ENCODE data around the gene PTGFRN. TPM values are rescaled to one million over a fixed set of nuclear protein-coding genes. Genes with fewer than 3 reads are reported as not detected.

Gene PTGFRN
- total and polyA plus RNA-seq, 2 experiments from 2014 or later = 17.4 to 32.7 TPM

GRCh38 chr1:116902027-116902426 lies 7.7 kb upstream of the PTGFRN start:
- no peaks in the 10 kb centered on the region for H3K36me3 ChIP-seq (ENCODE audit: insufficient read depth)
- H3K4me3 ChIP-seq = no peak overlapping the region
- peaks cover 8% of the 10 kb centered on the region for H3K4me1 Mint-ChIP-seq
- 0 out of 2 replicates have a peak, but pooled peaks cover 6% of the 10 kb centered on the region for H3K4me1 ChIP-seq (ENCODE audit: insufficient read depth)
- H3K36me3 Mint-ChIP-seq (ENCODE audit: low read depth) = 0 out of 3 replicates have a peak, but pooled peaks cover 3% of the 10 kb centered on the region
- no peaks in the 10 kb centered on the region for H3K79me2 ChIP-seq (replicated peaks; ENCODE audit: insufficient read depth)
- no peaks in the 10 kb centered on the region for H3K27me3 ChIP-seq (ENCODE audit: insufficient read depth)
- H2AFZ ChIP-seq = peak overlapping the region; percentile 84
- H4K20me1 ChIP-seq (replicated peaks; ENCODE audit: insufficient read depth) = no peaks in the 10 kb centered on the region
- no peak for TF ChIP-seq ZNF114 (CRISPR knock-in tag; IDR thresholded peaks at IDR 0.05)
- no peak for TF ChIP-seq ZNF462 (CRISPR knock-in tag; IDR thresholded peaks at IDR 0.05)
- H3K4me2 ChIP-seq = no peak overlapping the region
- no peak overlapping the region for H3K4me3 Mint-ChIP-seq
- H3K27me3 Mint-ChIP-seq (ENCODE audit: insufficient read depth, low read depth, poor library complexity) = no peaks in the 10 kb centered on the region
- H3K9me2 ChIP-seq (ENCODE audit: insufficient read depth) = peaks cover 4% of the 10 kb centered on the region; the same call in 1 of the 2 replicates
- ATAC-seq (no peak; the same call in 1 of the 3 replicates), DNase-seq (ENCODE audit: low spot score) (no peak)
- H3K27ac Mint-ChIP-seq = no peak overlapping the region
- peaks cover 6% of the 10 kb centered on the region; the same call in 1 of the 3 replicates for H3K9me3 Mint-ChIP-seq
- no peaks in the 10 kb centered on the region for H3F3A ChIP-seq (replicated peaks; ENCODE audit: low read depth)
- no peak overlapping the region for H3K27ac ChIP-seq (ENCODE audit: low read depth)

GRCh38 chr1:116902723-116903383 lies 6.9 kb upstream of the PTGFRN start:
- H3K4me2 ChIP-seq = no peak overlapping the region
- Mint-ChIP-seq H3K27me3 (ENCODE audit: insufficient read depth, low read depth, poor library complexity) (no peaks in the 10 kb centered on the region), H3K36me3 (ENCODE audit: low read depth) (0 out of 3 replicates have a peak, but pooled peaks cover 3% of the 10 kb centered on the region), H3K4me1 (peaks cover 16% of the 10 kb centered on the region), H3K4me3 (no peak overlapping the region), H3K9me3 (peaks cover 6% of the 10 kb centered on the region; the same call in 1 of the 3 replicates), H3K27ac (no peak overlapping the region)
- H3K27ac ChIP-seq (ENCODE audit: low read depth) = no peak overlapping the region
- peaks cover 11% of the 10 kb centered on the region for H3K4me1 ChIP-seq (ENCODE audit: insufficient read depth)
- H4K20me1 ChIP-seq (replicated peaks; ENCODE audit: insufficient read depth) = no peaks in the 10 kb centered on the region
- H2AFZ ChIP-seq = peak overlapping the region; percentile 84
- no peak for ATAC-seq
- peaks cover 4% of the 10 kb centered on the region; the same call in 1 of the 2 replicates for H3K9me2 ChIP-seq (ENCODE audit: insufficient read depth)
- H3F3A ChIP-seq (replicated peaks; ENCODE audit: low read depth) = no peaks in the 10 kb centered on the region
- DNase-seq (ENCODE audit: low spot score) = no peak
- no peaks in the 10 kb centered on the region for H3K36me3 ChIP-seq (ENCODE audit: insufficient read depth)
- no peak overlapping the region for H3K4me3 ChIP-seq
- H3K27me3 ChIP-seq (ENCODE audit: insufficient read depth) = no peaks in the 10 kb centered on the region
- no peaks in the 10 kb centered on the region for H3K79me2 ChIP-seq (replicated peaks; ENCODE audit: insufficient read depth)
- TF ChIP-seq EZH2 (IDR thresholded peaks at IDR 0.05; ENCODE audit: low read depth, unreplicated experiment) (no peak), STAT1 (IDR thresholded peaks at IDR 0.05; ENCODE audit: unreplicated experiment) (no peak), JUNB (IDR thresholded peaks at IDR 0.05; ENCODE audit: unreplicated experiment) (no peak), ZNF331 (CRISPR knock-in tag; IDR thresholded peaks at IDR 0.05; ENCODE audit: low read depth) (no peak), REST (IDR thresholded peaks at IDR 0.05; ENCODE audit: unreplicated experiment) (no peak), CREB1 (CRISPR knock-in tag; IDR thresholded peaks at IDR 0.05; ENCODE audit: low read depth) (no peak)
